Stomach (tissue), 19 donors: Measurements from ENCODE around the gene C4orf54. TPM values are rescaled to one million over a fixed set of nuclear protein-coding genes. Genes with fewer than 3 reads are reported as not detected.
A peak's percentile ranks its signal among the peaks of the same experiment; 100 is the strongest.

ENCODE experiments used
- DNase-seq, 2 donors: peaks; one replicate each; pipeline versions ENCODE4 v3.0.0 to v3.0.0-alpha.2; 2013 to 2019
- H3K27ac ChIP-seq, 5 donors: fragments of 200-600 bp in 4 of 5; sonication (generic) in 4 of 5; one replicate each; pipeline ENCODE4 v1.5.1; 2013 to 2019; ENCODE audit warnings: mild to moderate bottlenecking in 1 of 5, moderate library complexity in 1 of 5
- H3K27me3 ChIP-seq, 3 donors: fragments of 200-600 bp; sonication (generic); one replicate each; pipeline ENCODE4 v1.5.1; 2017 to 2019; ENCODE audit warnings: mixed run types in 1 of 3
- H3K36me3 ChIP-seq, 4 donors: fragments of 200-600 bp; sonication (generic); 1 replicate in 3 of 4; 2 replicates in 1 of 4; pipeline ENCODE4 v1.5.1; 2016 to 2019
- H3K4me1 ChIP-seq, 4 donors: fragments of 200-600 bp; sonication (generic); one replicate each; pipeline ENCODE4 v1.5.1; 2016 to 2019
- H3K4me3 ChIP-seq, 4 donors: fragments of 200-600 bp; sonication (generic) in 3 of 4; one replicate each; pipeline ENCODE4 v1.5.1; 2016 to 2019; ENCODE audit warnings: mild to moderate bottlenecking in 1 of 4
- H3K9me3 ChIP-seq, 4 donors: fragments of 200-600 bp; sonication (generic); one replicate each; pipeline ENCODE4 v1.5.1; 2016 to 2019
- EP300 ChIP-seq: sonication (generic); formaldehyde crosslinking; IDR thresholded peaks from one replicate; pipeline ENCODE4 v1.6.1; 2017; ENCODE audit warnings: antibody characterized with exemption
- POLR2A ChIP-seq, 4 donors: fragments of 450-650 bp; IDR thresholded peaks; one replicate each; pipeline ENCODE4 v1.6.1; 2016; ENCODE audit warnings: antibody characterized with exemption in 4 of 4, control low read depth in 2 of 4, mild to moderate bottlenecking in 1 of 4, moderate library complexity in 1 of 4
- POLR2AphosphoS5 ChIP-seq, 3 donors: sonication (generic); formaldehyde crosslinking; IDR thresholded peaks; one replicate each; pipeline ENCODE4 v1.6.1; 2016; ENCODE audit warnings: antibody characterized with exemption in 3 of 3
- WGBS, 5 donors: extraction: QIAGEN DNeasy Blood & Tissue Kit in 3 of 5; methylation state at CpG; one replicate each; pipeline versions ENCODE4 v1.1.5 to v1.1.7; 2013 to 2018; 5-methylcytosine and 5-hydroxymethylcytosine counted together
- intact Hi-C: fragments of 100-400 bp; cut with DNase I; formaldehyde crosslinking; loops from one replicate; pipeline ENCODE4 v1.15.1; 2023; ENCODE audit warnings: low total_unique reads
- long read RNA-seq, 10 donors: transcript quantifications; one replicate each; lab custom pipeline, GENCODE V29; 2026
- polyA plus RNA-seq, 3 donors: library from polyadenylated mRNA; stranded (reverse); fragments of 200-250 nt; gene quantifications; one replicate each; pipeline ENCODE4 v1.2.3, GENCODE V29; 2013
- total RNA-seq, 5 donors: library from RNA; depleted of rRNA; stranded (reverse); fragments of >200 nt; gene quantifications; one replicate each; pipeline versions ENCODE4 v1.1.0 to v1.2.3, GENCODE V29; 2014 to 2016
- TF ChIP-seq, protein P1 (sequence below), 7 experiments: fragments of 450-650 bp in 4 of 7; fragments of 200-600 bp in 3 of 7; sonication (generic) in 3 of 7; IDR thresholded peaks; one replicate each; pipeline ENCODE4 v1.5.1; 2016 to 2019; ENCODE audit warnings: antibody characterized with exemption in 7 of 7, control low read depth in 2 of 7, mild to moderate bottlenecking in 1 of 7
- donor health status: healthy with polysubstance abuse.
- donor health status: Bipolar disorder and iron deficiency.
- donor health status: healthy.

The C4orf54 gene
- total RNA-seq: under 1 TPM in 1 of 5 donors, not detected in 4; under 0.01 TPM
- under 1 TPM in 1 of 3 donors, not detected in 2; 0.15 TPM for polyA plus RNA-seq
- long read RNA-seq, donor 1: 0 reads
- long read RNA-seq, donor 2: 0 reads
- long read RNA-seq, donor 3: 0 reads
- long read RNA-seq, donor 4: 0 reads
- long read RNA-seq, donor 5: 0 reads
- long read RNA-seq, donor 6, full-length matches to known transcripts: 1 of 1 reads
- long read RNA-seq, donor 6, partial matches to known transcripts: 0 of 1 reads
- long read RNA-seq, donor 6, other reads (novel, unspliced or antisense): 0 of 1 reads
- long read RNA-seq, donor 7: 0 reads
- long read RNA-seq, donor 8: 0 reads
- long read RNA-seq, donor 9: 0 reads
- long read RNA-seq, donor 10: 0 reads

DNA sequence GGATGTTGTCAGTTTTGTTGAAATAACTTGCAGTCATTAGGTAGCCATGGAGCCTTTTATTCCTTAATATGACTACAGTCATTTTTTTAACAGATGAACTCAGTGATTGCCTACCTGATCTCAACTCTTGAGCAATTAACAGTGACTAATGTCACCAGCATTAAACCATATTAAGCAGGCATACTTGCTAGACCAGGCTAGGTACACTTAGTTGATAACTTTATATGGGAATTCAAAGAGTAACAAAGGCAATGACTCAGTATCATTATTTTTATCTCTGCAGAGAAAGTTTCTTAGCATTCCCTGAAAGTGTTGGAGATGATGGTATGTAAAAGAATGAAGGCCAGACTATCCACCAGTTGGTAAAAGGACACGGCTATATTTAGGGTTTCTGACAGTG is at the start of gene C4orf54:
Gene C4orf54 (minus strand): TSS at position 31 of the 400 bp plus-strand sequence. CDS start 3,180 bp downstream, outside the sequence.
- no peaks in the 10 kb centered on the region for H3K27me3 ChIP-seq
- no peaks in the 10 kb centered on the region for H3K36me3 ChIP-seq
- DNase-seq: no peak
- H3K4me1 ChIP-seq: no peaks in the 10 kb centered on the region
- no peak for TF ChIP-seq EP300
- peak in 1 of 3 donors; percentile 9 for TF ChIP-seq POLR2AphosphoS5 (IDR thresholded peaks at IDR 0.05)
- TF ChIP-seq, protein P1, sequence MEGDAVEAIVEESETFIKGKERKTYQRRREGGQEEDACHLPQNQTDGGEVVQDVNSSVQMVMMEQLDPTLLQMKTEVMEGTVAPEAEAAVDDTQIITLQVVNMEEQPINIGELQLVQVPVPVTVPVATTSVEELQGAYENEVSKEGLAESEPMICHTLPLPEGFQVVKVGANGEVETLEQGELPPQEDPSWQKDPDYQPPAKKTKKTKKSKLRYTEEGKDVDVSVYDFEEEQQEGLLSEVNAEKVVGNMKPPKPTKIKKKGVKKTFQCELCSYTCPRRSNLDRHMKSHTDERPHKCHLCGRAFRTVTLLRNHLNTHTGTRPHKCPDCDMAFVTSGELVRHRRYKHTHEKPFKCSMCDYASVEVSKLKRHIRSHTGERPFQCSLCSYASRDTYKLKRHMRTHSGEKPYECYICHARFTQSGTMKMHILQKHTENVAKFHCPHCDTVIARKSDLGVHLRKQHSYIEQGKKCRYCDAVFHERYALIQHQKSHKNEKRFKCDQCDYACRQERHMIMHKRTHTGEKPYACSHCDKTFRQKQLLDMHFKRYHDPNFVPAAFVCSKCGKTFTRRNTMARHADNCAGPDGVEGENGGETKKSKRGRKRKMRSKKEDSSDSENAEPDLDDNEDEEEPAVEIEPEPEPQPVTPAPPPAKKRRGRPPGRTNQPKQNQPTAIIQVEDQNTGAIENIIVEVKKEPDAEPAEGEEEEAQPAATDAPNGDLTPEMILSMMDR (IDR thresholded peaks at IDR 0.05): no peak
- no peak for TF ChIP-seq POLR2A (IDR thresholded peaks at IDR 0.05)
- no peak within 1 kb of the TSS for H3K27ac ChIP-seq
- no peak within 1 kb of the TSS for H3K4me3 ChIP-seq
- H3K9me3 ChIP-seq: no peaks in the 10 kb centered on the region
- 73 to 87% (median 83%) methylated on average over 1 of the region's 1 CpG for WGBS, 5 donors
- intact Hi-C loops: no loop called here

DNA sequence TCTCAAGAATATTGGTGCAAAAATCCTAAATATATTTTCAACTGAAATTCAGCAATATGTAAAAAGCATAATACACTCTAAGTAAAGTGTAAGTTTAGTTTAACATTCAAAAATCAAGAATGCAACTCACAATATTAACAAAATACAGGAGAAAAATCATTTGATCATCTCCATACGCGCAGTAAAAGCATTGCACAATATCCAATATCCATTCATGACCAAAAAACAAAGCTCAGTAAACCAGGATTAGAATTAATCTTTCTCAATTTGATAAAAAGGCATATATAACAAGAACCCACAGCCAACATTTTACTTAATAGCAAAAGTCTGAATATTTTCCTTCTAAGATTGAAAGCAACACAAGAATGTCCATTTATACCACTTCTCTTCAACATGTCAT is 48.3 kb upstream of the C4orf54 start:
- 91 to 96% (median 93%) methylated on average over 2 of the region's 2 CpGs for WGBS, 5 donors
- no peaks in the 10 kb centered on the region for H3K4me1 ChIP-seq
- no peaks in the 10 kb centered on the region for H3K9me3 ChIP-seq
- H3K36me3 ChIP-seq: no peaks in the 10 kb centered on the region
- no peak overlapping the region for H3K27ac ChIP-seq
- intact Hi-C loops: no loop called here
- no peak for DNase-seq
- no peak overlapping the region for H3K4me3 ChIP-seq
- no peak for TF ChIP-seq EP300
- TF ChIP-seq POLR2AphosphoS5 (IDR thresholded peaks at IDR 0.05): no peak
- TF ChIP-seq POLR2A (IDR thresholded peaks at IDR 0.05): no peak
- TF ChIP-seq, protein P1 (IDR thresholded peaks at IDR 0.05): no peak
- H3K27me3 ChIP-seq: no peaks in the 10 kb centered on the region

DNA sequence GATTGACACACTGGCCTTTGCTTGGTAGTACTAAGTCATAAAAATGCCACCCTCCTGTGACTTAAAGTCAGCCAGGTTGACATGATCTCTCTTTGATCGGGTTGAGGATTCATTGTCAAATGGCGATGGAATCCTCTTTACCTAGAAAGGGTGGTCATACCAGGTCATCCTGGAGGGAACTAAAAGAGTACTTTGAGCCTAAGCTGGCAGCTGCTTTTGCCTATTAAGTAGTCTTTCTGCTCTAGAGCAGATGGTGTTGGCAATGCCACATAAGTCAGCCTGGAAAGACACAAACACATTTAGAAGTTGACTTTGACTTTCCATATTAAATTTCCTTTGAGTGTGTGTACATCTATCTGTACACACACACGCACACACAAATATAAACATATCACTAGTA is 39.2 kb upstream of the C4orf54 start:
- H3K9me3 ChIP-seq: peaks cover 0 to 2% (median 0%) of the 10 kb centered on the region in 4 donors
- DNase-seq: no peak

DNA sequence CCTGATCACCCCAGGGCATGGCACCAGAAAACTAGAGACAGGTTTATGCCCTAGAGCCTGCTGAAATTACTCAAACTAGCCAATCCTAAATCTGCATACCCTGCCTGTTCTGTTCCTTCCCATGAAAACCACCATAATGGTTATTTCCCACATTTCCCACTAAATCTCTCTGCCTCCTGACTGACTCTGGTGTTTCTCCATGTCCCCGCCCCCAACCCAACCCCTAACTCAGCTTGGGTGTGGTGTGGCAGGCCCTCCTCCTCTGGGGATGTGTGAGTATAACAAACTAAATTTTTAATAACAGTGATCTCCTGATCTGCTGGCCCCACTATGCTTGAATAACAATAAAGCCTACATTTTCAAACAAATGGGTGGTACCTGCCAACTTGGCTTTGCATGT is 35.5 kb upstream of the C4orf54 start:
- Histone ChIP-seq H3K27me3 (no peaks in the 10 kb centered on the region), H3K4me1 (no peaks in the 10 kb centered on the region), H3K27ac (no peak overlapping the region), H3K4me3 (no peak overlapping the region), H3K9me3 (peaks cover 0 to 24% (median 14%) of the 10 kb centered on the region in 4 donors), H3K36me3 (no peaks in the 10 kb centered on the region)
- intact Hi-C loops: no loop called here
- 64 to 88% (median 73%) methylated on average over 1 of the region's 1 CpG for WGBS, 5 donors
- DNase-seq: no peak
- TF ChIP-seq POLR2A (IDR thresholded peaks at IDR 0.05) (no peak), EP300 (no peak), POLR2AphosphoS5 (IDR thresholded peaks at IDR 0.05) (no peak)
- TF ChIP-seq, protein P1 (IDR thresholded peaks at IDR 0.05): no peak

More for the DNA sequence above, 39.2 kb upstream of the C4orf54 start:
- Histone ChIP-seq H3K4me3 (no peak overlapping the region), H3K27me3 (no peaks in the 10 kb centered on the region), H3K4me1 (no peaks in the 10 kb centered on the region), H3K27ac (no peak overlapping the region), H3K36me3 (no peaks in the 10 kb centered on the region)
- 84 to 87% (median 84%) methylated on average over 3 of the region's 3 CpGs for WGBS, 5 donors
- TF ChIP-seq, protein P1 (IDR thresholded peaks at IDR 0.05): no peak
- intact Hi-C loops: no loop called here
